GM13977 (cell line): ENCODE results near the gene MPDU1.

ENCODE experiments used
- DNase-seq: peaks from one replicate; pipeline ENCODE4 v3.0.0; 2012; ENCODE audit warnings: low spot score
- in situ Hi-C: fragments of 300-500 bp; cut with MboI; formaldehyde crosslinking; loops from one replicate; pipeline ENCODE4 v1.12.0; 2022; ENCODE audit warnings: low sequenced_read_pairs, low pct_unique_long_range_greater_than_20kb, mixed read lengths, inconsistent platforms; ENCODE audit not compliant: unreplicated experiment
- TF ChIP-seq, protein P1 (sequence below): IDR thresholded peaks from 2 replicates; pipeline ENCODE4 v1.5.1; 2012; ENCODE audit warnings: mild to moderate bottlenecking, control low read depth; ENCODE audit not compliant: insufficient read depth; ENCODE audit errors: extremely low read depth, missing control alignments

The MPDU1 gene

GRCh38 chr17:7575959-7576358 is 7.7 kb upstream of the MPDU1 start:
- TF ChIP-seq, protein P1, sequence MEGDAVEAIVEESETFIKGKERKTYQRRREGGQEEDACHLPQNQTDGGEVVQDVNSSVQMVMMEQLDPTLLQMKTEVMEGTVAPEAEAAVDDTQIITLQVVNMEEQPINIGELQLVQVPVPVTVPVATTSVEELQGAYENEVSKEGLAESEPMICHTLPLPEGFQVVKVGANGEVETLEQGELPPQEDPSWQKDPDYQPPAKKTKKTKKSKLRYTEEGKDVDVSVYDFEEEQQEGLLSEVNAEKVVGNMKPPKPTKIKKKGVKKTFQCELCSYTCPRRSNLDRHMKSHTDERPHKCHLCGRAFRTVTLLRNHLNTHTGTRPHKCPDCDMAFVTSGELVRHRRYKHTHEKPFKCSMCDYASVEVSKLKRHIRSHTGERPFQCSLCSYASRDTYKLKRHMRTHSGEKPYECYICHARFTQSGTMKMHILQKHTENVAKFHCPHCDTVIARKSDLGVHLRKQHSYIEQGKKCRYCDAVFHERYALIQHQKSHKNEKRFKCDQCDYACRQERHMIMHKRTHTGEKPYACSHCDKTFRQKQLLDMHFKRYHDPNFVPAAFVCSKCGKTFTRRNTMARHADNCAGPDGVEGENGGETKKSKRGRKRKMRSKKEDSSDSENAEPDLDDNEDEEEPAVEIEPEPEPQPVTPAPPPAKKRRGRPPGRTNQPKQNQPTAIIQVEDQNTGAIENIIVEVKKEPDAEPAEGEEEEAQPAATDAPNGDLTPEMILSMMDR: no peak
- DNase-seq: no peak
- in situ Hi-C loops: no loop called here

DNA sequence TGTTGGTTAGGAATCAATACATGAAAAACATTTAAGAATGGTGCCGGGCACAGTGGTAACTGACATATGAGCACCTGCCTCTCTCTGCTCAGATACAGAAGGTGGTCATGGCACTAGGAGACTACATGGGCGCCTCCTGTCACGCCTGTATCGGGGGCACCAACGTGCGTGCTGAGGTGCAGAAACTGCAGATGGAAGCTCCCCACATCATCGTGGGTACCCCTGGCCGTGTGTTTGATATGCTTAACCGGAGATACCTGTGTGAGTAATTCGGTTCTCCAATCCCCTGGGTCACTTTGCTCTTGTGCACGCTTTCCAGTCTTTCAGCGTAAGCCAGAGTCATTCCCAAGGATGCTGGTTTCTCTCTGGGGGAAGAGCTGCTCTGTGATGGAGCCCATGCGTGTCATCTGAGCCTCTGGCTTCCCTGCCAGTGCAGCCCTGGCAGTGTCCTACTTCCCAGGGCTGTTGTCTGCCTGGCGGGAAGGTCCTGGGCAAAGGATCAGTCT is 7.2 kb upstream of the MPDU1 start:
- in situ Hi-C loops: no loop called here
- DNase-seq: no peak
- TF ChIP-seq, protein P1: no peak

DNA sequence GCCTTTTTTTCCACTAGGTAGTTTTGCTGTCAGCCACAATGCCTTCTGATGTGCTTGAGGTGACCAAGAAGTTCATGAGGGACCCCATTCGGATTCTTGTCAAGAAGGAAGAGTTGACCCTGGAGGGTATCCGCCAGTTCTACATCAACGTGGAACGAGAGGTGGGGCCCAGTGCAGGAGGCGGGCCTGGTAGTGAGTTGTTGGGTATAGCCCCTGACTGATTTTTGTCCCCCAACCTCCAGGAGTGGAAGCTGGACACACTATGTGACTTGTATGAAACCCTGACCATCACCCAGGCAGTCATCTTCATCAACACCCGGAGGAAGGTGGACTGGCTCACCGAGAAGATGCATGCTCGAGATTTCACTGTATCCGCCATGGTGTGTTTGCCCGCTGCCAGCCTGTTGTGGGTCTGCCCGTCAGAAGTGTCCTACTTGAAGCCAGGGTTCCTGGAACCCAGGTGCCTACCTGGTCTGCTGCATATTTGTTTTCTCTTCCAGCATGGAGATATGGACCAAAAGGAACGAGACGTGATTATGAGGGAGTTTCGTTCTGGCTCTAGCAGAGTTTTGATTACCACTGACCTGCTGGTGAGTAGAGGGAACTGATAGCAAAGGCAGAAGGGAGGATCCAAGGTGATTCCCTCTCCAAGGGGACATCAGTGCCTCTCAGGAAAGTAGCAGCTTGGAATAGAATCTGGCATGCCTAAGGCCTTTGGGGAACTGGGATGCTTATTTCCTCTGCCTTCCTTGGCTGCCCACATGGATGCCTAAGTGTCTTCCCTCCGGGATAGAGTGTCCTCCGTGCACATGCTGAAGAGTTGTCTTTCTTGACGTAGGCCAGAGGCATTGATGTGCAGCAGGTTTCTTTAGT is 6.1 kb upstream of the MPDU1 start:
- in situ Hi-C loops: no loop called here
- no peak for DNase-seq
- TF ChIP-seq, protein P1: no peak

DNA sequence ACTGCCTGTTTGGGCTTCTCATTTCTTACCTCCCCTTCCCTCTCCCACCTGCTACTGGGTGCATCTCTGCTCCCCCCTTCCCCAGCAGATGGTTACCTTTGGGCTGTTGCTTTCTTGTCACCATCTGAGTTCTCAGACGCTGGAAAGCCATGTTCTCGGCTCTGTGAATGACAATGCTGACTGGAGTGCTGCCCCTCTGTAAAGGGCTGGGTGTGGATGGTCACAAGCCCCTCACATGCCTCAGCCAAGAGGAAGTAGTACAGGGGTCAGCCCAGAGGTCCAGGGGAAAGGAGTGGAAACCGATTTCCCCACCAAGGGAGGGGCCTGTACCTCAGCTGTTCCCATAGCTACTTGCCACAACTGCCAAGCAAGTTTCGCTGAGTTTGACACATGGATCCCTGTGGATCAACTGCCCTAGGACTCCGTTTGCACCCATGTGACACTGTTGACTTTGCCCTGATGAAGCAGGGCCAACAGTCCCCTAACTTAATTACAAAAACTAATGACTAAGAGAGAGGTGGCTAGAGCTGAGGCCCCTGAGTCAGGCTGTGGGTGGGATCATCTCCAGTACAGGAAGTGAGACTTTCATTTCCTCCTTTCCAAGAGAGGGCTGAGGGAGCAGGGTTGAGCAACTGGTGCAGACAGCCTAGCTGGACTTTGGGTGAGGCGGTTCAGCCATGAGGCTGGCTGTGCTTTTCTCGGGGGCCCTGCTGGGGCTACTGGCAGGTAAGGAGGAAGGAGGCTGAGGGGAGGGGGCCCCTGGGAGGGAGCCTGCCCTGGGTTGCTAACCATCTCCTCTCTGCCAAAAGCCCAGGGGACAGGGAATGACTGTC is 4.4 kb upstream of the MPDU1 start, which contains the start of gene CD68:
TSS of gene CD68 (plus strand) at position 638 of the 833 bp plus-strand sequence. CDS start at position 678, 40 bp downstream.
- in situ Hi-C loops: no loop called here
- DNase-seq: peak; percentile 79
- TF ChIP-seq, protein P1: no peak

DNA sequence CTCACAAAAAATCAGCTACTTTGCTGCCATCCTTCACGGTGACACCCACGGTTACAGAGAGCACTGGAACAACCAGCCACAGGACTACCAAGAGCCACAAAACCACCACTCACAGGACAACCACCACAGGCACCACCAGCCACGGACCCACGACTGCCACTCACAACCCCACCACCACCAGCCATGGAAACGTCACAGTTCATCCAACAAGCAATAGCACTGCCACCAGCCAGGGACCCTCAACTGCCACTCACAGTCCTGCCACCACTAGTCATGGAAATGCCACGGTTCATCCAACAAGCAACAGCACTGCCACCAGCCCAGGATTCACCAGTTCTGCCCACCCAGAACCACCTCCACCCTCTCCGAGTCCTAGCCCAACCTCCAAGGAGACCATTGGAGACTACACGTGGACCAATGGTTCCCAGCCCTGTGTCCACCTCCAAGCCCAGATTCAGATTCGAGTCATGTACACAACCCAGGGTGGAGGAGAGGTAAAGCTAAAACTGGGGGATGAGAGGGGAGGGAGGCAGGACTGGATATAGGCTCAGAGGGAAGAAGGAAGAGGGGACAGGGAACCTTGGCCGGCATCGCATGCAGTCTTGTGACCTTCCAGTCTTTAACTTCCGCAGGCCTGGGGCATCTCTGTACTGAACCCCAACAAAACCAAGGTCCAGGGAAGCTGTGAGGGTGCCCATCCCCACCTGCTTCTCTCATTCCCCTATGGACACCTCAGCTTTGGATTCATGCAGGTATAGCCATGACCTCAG is 3.6 kb upstream of the MPDU1 start:
- TF ChIP-seq, protein P1: no peak
- no peak for DNase-seq
- in situ Hi-C loops: no loop called here
